ENCODE data around the gene DYNLRB2.

The DYNLRB2 gene

GRCh38 chr16:80517846-80518245 is 22.9 kb upstream of the DYNLRB2 start:
- no peak overlapping the region for H3K27ac ChIP-seq (ENCODE audit: insufficient read depth, low read length, poor library complexity, severe bottlenecking)
- DNase-seq, result no peak
- H3K9me3 ChIP-seq (ENCODE audit: control insufficient read depth, low read length), result no peaks in the 10 kb centered on the region
- peaks cover 8% of the 10 kb centered on the region for H3K4me1 ChIP-seq (ENCODE audit: control insufficient read depth, insufficient read depth, low read length, poor library complexity, severe bottlenecking)
- no peaks in the 10 kb centered on the region for H3K36me3 ChIP-seq (ENCODE audit: control insufficient read depth, insufficient read depth, low read length)
- no peaks in the 10 kb centered on the region for H3K27me3 ChIP-seq (replicated peaks; ENCODE audit: control insufficient read depth, insufficient read depth, low read length, poor library complexity, severe bottlenecking)
- H3K4me3 ChIP-seq (ENCODE audit: insufficient read depth, low read depth, low read length, poor library complexity, severe bottlenecking), result no peak overlapping the region

GRCh38 chr16:80518436-80518835 is 22.4 kb upstream of the DYNLRB2 start:
- Histone ChIP-seq H3K27ac (ENCODE audit: insufficient read depth, low read length, poor library complexity, severe bottlenecking) (no peak overlapping the region), H3K27me3 (replicated peaks; ENCODE audit: control insufficient read depth, insufficient read depth, low read length, poor library complexity, severe bottlenecking) (no peaks in the 10 kb centered on the region), H3K36me3 (ENCODE audit: control insufficient read depth, insufficient read depth, low read length) (no peaks in the 10 kb centered on the region), H3K9me3 (ENCODE audit: control insufficient read depth, low read length) (no peaks in the 10 kb centered on the region), H3K4me3 (ENCODE audit: insufficient read depth, low read depth, low read length, poor library complexity, severe bottlenecking) (no peak overlapping the region), H3K4me1 (ENCODE audit: control insufficient read depth, insufficient read depth, low read length, poor library complexity, severe bottlenecking) (peaks cover 8% of the 10 kb centered on the region)
- no peak for DNase-seq

- Histone ChIP-seq H3K4me3 (ENCODE audit: insufficient read depth, low read depth, low read length, poor library complexity, severe bottlenecking) (no peak overlapping the region), H3K9me3 (ENCODE audit: control insufficient read depth, low read length) (no peaks in the 10 kb centered on the region), H3K36me3 (ENCODE audit: control insufficient read depth, insufficient read depth, low read length) (no peaks in the 10 kb centered on the region), H3K27me3 (replicated peaks; ENCODE audit: control insufficient read depth, insufficient read depth, low read length, poor library complexity, severe bottlenecking) (no peaks in the 10 kb centered on the region), H3K4me1 (ENCODE audit: control insufficient read depth, insufficient read depth, low read length, poor library complexity, severe bottlenecking) (peaks cover 8% of the 10 kb centered on the region), H3K27ac (ENCODE audit: insufficient read depth, low read length, poor library complexity, severe bottlenecking) (no peak overlapping the region)
- DNase-seq, result no peak
Measured at GRCh38 chr16:80519189-80519588, 21.6 kb upstream of the DYNLRB2 start.

GRCh38 chr16:80525420-80525819 is 15.4 kb upstream of the DYNLRB2 start:
- no peak overlapping the region for H3K4me3 ChIP-seq (ENCODE audit: insufficient read depth, low read depth, low read length, poor library complexity, severe bottlenecking)
- DNase-seq, result no peak
- no peaks in the 10 kb centered on the region for H3K27me3 ChIP-seq (replicated peaks; ENCODE audit: control insufficient read depth, insufficient read depth, low read length, poor library complexity, severe bottlenecking)

GRCh38 chr16:80526418-80527061 is 14.3 kb upstream of the DYNLRB2 start:
- Histone ChIP-seq H3K36me3 (ENCODE audit: control insufficient read depth, insufficient read depth, low read length) (no peaks in the 10 kb centered on the region), H3K4me3 (ENCODE audit: insufficient read depth, low read depth, low read length, poor library complexity, severe bottlenecking) (no peak overlapping the region), H3K4me1 (ENCODE audit: control insufficient read depth, insufficient read depth, low read length, poor library complexity, severe bottlenecking) (no peaks in the 10 kb centered on the region), H3K27ac (ENCODE audit: insufficient read depth, low read length, poor library complexity, severe bottlenecking) (no peak overlapping the region), H3K9me3 (ENCODE audit: control insufficient read depth, low read length) (no peaks in the 10 kb centered on the region), H3K27me3 (replicated peaks; ENCODE audit: control insufficient read depth, insufficient read depth, low read length, poor library complexity, severe bottlenecking) (no peaks in the 10 kb centered on the region)
- peak; percentile 9 to 39 (median 21) for DNase-seq

More at GRCh38 chr16:80525420-80525819, 15.4 kb upstream of the DYNLRB2 start:
- H3K27ac ChIP-seq (ENCODE audit: insufficient read depth, low read length, poor library complexity, severe bottlenecking), result no peak overlapping the region
- H3K4me1 ChIP-seq (ENCODE audit: control insufficient read depth, insufficient read depth, low read length, poor library complexity, severe bottlenecking), result no peaks in the 10 kb centered on the region
- no peaks in the 10 kb centered on the region for H3K9me3 ChIP-seq (ENCODE audit: control insufficient read depth, low read length)
- no peaks in the 10 kb centered on the region for H3K36me3 ChIP-seq (ENCODE audit: control insufficient read depth, insufficient read depth, low read length)

GRCh38 chr16:80527297-80527696 is 13.5 kb upstream of the DYNLRB2 start:
- no peak for DNase-seq
- Histone ChIP-seq H3K9me3 (ENCODE audit: control insufficient read depth, low read length) (no peaks in the 10 kb centered on the region), H3K27ac (ENCODE audit: insufficient read depth, low read length, poor library complexity, severe bottlenecking) (no peak overlapping the region), H3K4me1 (ENCODE audit: control insufficient read depth, insufficient read depth, low read length, poor library complexity, severe bottlenecking) (no peaks in the 10 kb centered on the region), H3K4me3 (ENCODE audit: insufficient read depth, low read depth, low read length, poor library complexity, severe bottlenecking) (no peak overlapping the region), H3K27me3 (replicated peaks; ENCODE audit: control insufficient read depth, insufficient read depth, low read length, poor library complexity, severe bottlenecking) (no peaks in the 10 kb centered on the region), H3K36me3 (ENCODE audit: control insufficient read depth, insufficient read depth, low read length) (no peaks in the 10 kb centered on the region)

- DNase-seq, result no peak
- Histone ChIP-seq H3K4me1 (ENCODE audit: control insufficient read depth, insufficient read depth, low read length, poor library complexity, severe bottlenecking) (no peaks in the 10 kb centered on the region), H3K9me3 (ENCODE audit: control insufficient read depth, low read length) (no peaks in the 10 kb centered on the region), H3K27ac (ENCODE audit: insufficient read depth, low read length, poor library complexity, severe bottlenecking) (no peak overlapping the region), H3K4me3 (ENCODE audit: insufficient read depth, low read depth, low read length, poor library complexity, severe bottlenecking) (no peak overlapping the region), H3K27me3 (replicated peaks; ENCODE audit: control insufficient read depth, insufficient read depth, low read length, poor library complexity, severe bottlenecking) (peaks cover 4% of the 10 kb centered on the region), H3K36me3 (ENCODE audit: control insufficient read depth, insufficient read depth, low read length) (no peaks in the 10 kb centered on the region)
Measured at GRCh38 chr16:80530479-80530878, 10.3 kb upstream of the DYNLRB2 start.

- Histone ChIP-seq H3K9me3 (ENCODE audit: control insufficient read depth, low read length) (no peaks in the 10 kb centered on the region), H3K27ac (ENCODE audit: insufficient read depth, low read length, poor library complexity, severe bottlenecking) (no peak overlapping the region), H3K36me3 (ENCODE audit: control insufficient read depth, insufficient read depth, low read length) (no peaks in the 10 kb centered on the region), H3K4me3 (ENCODE audit: insufficient read depth, low read depth, low read length, poor library complexity, severe bottlenecking) (no peak overlapping the region), H3K27me3 (replicated peaks; ENCODE audit: control insufficient read depth, insufficient read depth, low read length, poor library complexity, severe bottlenecking) (peaks cover 4% of the 10 kb centered on the region), H3K4me1 (ENCODE audit: control insufficient read depth, insufficient read depth, low read length, poor library complexity, severe bottlenecking) (peaks cover 11% of the 10 kb centered on the region)
- DNase-seq, result no peak
Measured at GRCh38 chr16:80536238-80536637, 4.6 kb upstream of the DYNLRB2 start.

GRCh38 chr16:80541306-80541694 is 507 bp downstream of the DYNLRB2 start:
- H3K27me3 ChIP-seq (replicated peaks; ENCODE audit: control insufficient read depth, insufficient read depth, low read length, poor library complexity, severe bottlenecking), result no peaks in the 10 kb centered on the region
- no peaks in the 10 kb centered on the region for H3K9me3 ChIP-seq (ENCODE audit: control insufficient read depth, low read length)
- H3K4me3 ChIP-seq (ENCODE audit: insufficient read depth, low read depth, low read length, poor library complexity, severe bottlenecking), result peak overlapping the region; percentile 68
- DNase-seq, result no peak
- H3K27ac ChIP-seq (ENCODE audit: insufficient read depth, low read length, poor library complexity, severe bottlenecking), result peak overlapping the region; percentile 69
- H3K4me1 ChIP-seq (ENCODE audit: control insufficient read depth, insufficient read depth, low read length, poor library complexity, severe bottlenecking), result peaks cover 13% of the 10 kb centered on the region
- no peaks in the 10 kb centered on the region for H3K36me3 ChIP-seq (ENCODE audit: control insufficient read depth, insufficient read depth, low read length)

GRCh38 chr16:80543162-80543561 is 2.4 kb downstream of the DYNLRB2 start:
- Histone ChIP-seq H3K4me3 (ENCODE audit: insufficient read depth, low read depth, low read length, poor library complexity, severe bottlenecking) (no peak overlapping the region), H3K4me1 (ENCODE audit: control insufficient read depth, insufficient read depth, low read length, poor library complexity, severe bottlenecking) (peaks cover 13% of the 10 kb centered on the region), H3K36me3 (ENCODE audit: control insufficient read depth, insufficient read depth, low read length) (no peaks in the 10 kb centered on the region), H3K9me3 (ENCODE audit: control insufficient read depth, low read length) (no peaks in the 10 kb centered on the region), H3K27ac (ENCODE audit: insufficient read depth, low read length, poor library complexity, severe bottlenecking) (no peak overlapping the region), H3K27me3 (replicated peaks; ENCODE audit: control insufficient read depth, insufficient read depth, low read length, poor library complexity, severe bottlenecking) (no peaks in the 10 kb centered on the region)
- DNase-seq, result no peak

All from effector memory CD4-positive, alpha-beta T cell (primary cell).